ENCODE measurements around the gene SFTPA1. TPM values are rescaled to one million over a fixed set of nuclear protein-coding genes. Genes with fewer than 3 reads are reported as not detected.
"Not testable (repeated sequence)": the region's sequence is repeated elsewhere in the genome, so short reads cannot be mapped to it uniquely, and the experiment has no call there.

SFTPA1 gene
- total and polyA plus RNA-seq, 10 of the 15 experiments (the other 5 are each of a cell fraction or from before 2014, with no cell fraction given), result 3.7 TPM; not detected in 9

DNA sequence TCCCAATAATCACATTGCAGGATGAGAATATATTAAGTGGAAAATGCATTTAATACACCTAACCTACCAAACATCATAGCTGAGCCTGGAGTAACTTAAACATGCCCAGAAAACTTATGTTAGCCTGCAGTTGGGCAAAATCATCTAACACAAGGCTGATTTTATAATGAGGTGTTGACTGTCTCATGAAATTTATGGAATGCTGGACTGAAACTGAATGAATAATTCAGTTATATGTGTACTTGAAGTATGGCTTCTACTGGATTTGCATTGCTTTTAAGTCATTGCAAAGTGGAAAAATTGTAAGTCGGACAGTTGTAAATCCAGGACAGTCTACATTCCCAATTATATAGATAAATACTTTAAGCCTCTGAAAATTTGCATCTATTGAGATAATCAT, 5.4 kb downstream of the SFTPA1 start:
- in situ Hi-C loops (cut with MboI), result no loop called here
- intact Hi-C loops (cut with micrococcal nuclease; ENCODE audit: unreplicated experiment), result no loop called here
- Histone ChIP-seq H3K36me3 (ENCODE audit: control insufficient read depth in 2 of 2, insufficient read depth in 2 of 2, low read length in 1 of 2) (no peaks in the 10 kb centered on the region), H3K4me2 (ENCODE audit: control insufficient read depth, insufficient read depth) (no peak overlapping the region), H3K79me2 (ENCODE audit: control insufficient read depth, insufficient read depth, low read length) (no peaks in the 10 kb centered on the region), H3K4me3 (no peak overlapping the region), H3K27ac (ENCODE audit: control insufficient read depth, insufficient read depth) (no peak overlapping the region), H4K20me1 (ENCODE audit: control insufficient read depth, insufficient read depth) (no peaks in the 10 kb centered on the region), H3K9me3 (replicated peaks; ENCODE audit: control insufficient read depth, insufficient read depth, low read length) (no peaks in the 10 kb centered on the region), H3K27me3 (replicated peaks in 1 of 2; ENCODE audit: control insufficient read depth in 2 of 2, insufficient read depth in 2 of 2, low read length in 1 of 2) (peaks cover 0 to 2% of the 10 kb centered on the region in 2 experiments; a peak in 2 of 4 replicates), H2AFZ (ENCODE audit: control insufficient read depth, low read depth, low read length) (no peak overlapping the region), H3K4me1 (ENCODE audit: control insufficient read depth, insufficient read depth, low read length) (no peaks in the 10 kb centered on the region), H3K9ac (ENCODE audit: control insufficient read depth, insufficient read depth, low read length) (no peak overlapping the region)
- ATAC-seq, result no peak
- CTCF ChIA-PET, result no interaction called here
- no peak for TF ChIP-seq PAX5 (IDR thresholded peaks at IDR 0.05; ENCODE audit: borderline replicate concordance, low read depth, low read length)
- no peak for TF ChIP-seq BACH1 (IDR thresholded peaks at IDR 0.05; ENCODE audit: borderline replicate concordance)
- TF ChIP-seq EZH2 (IDR thresholded peaks at IDR 0.05; ENCODE audit: borderline replicate concordance, control insufficient read depth, low read depth, low read length), result no peak
- TF ChIP-seq TCF7 (IDR thresholded peaks at IDR 0.05; ENCODE audit: borderline replicate concordance), result no peak
- no peak for TF ChIP-seq STAT1 (conservative IDR thresholded peaks at IDR 0.05)
- no peak for TF ChIP-seq IKZF1 (conservative IDR thresholded peaks at IDR 0.05)
- no peak for TF ChIP-seq EP300 (IDR thresholded peaks at IDR 0.05; ENCODE audit: borderline replicate concordance in 1 of 2, control insufficient read depth in 1 of 2, low read depth in 2 of 2, low read length in 2 of 2)
- no peak for TF ChIP-seq KDM1A (IDR thresholded peaks at IDR 0.05; ENCODE audit: borderline replicate concordance)
- TF ChIP-seq, protein P1, sequence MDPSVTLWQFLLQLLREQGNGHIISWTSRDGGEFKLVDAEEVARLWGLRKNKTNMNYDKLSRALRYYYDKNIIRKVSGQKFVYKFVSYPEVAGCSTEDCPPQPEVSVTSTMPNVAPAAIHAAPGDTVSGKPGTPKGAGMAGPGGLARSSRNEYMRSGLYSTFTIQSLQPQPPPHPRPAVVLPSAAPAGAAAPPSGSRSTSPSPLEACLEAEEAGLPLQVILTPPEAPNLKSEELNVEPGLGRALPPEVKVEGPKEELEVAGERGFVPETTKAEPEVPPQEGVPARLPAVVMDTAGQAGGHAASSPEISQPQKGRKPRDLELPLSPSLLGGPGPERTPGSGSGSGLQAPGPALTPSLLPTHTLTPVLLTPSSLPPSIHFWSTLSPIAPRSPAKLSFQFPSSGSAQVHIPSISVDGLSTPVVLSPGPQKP (IDR thresholded peaks at IDR 0.05; ENCODE audit: low read depth, low read length), result no peak
- TF ChIP-seq TAF1 (IDR thresholded peaks at IDR 0.05; ENCODE audit: borderline replicate concordance, low read depth, low read length), result no peak
- no peak for TF ChIP-seq GATAD2B (conservative IDR thresholded peaks at IDR 0.05; ENCODE audit: low read depth)
- no peak for TF ChIP-seq EED (IDR thresholded peaks at IDR 0.05; ENCODE audit: low read depth)
- no peak for TF ChIP-seq RFX5 (IDR thresholded peaks at IDR 0.05; ENCODE audit: low read depth, low read length)
- TF ChIP-seq RCOR1 (conservative IDR thresholded peaks at IDR 0.05; ENCODE audit: low read depth, low read length), result no peak
- TF ChIP-seq SIX5 (IDR thresholded peaks at IDR 0.05; ENCODE audit: low read depth, low read length, severe bottlenecking), result no peak
- no peak for TF ChIP-seq CREB1 (IDR thresholded peaks at IDR 0.05; ENCODE audit: low read depth)
- no peak for TF ChIP-seq POLR2A (IDR thresholded peaks at IDR 0.05; ENCODE audit: low read depth, low read length)
- TF ChIP-seq JUND (IDR thresholded peaks at IDR 0.05; ENCODE audit: low read depth, low read length), result no peak
- no peak for TF ChIP-seq FOXM1 (IDR thresholded peaks at IDR 0.05; ENCODE audit: low read depth, low read length)
- RAD21 ChIA-PET (ENCODE audit: unreplicated experiment), result no interaction called here
- BruUV-seq (replicated peaks), result no TSS peak
- SMC1A ChIA-PET (ENCODE audit: uncharacterized antibody, unreplicated experiment), result no interaction called here
- POLR2A ChIA-PET, result no interaction called here
- 18% methylated on average over 1 of the region's 1 CpG for WGBS (ENCODE audit: insufficient coverage, insufficient replicate concordance, low lambda C conversion rate, missing lambda C conversion rate)
- DNase-seq (ENCODE audit: low read depth, low spot score), result no peak
- no peak for FAIRE-seq

DNA sequence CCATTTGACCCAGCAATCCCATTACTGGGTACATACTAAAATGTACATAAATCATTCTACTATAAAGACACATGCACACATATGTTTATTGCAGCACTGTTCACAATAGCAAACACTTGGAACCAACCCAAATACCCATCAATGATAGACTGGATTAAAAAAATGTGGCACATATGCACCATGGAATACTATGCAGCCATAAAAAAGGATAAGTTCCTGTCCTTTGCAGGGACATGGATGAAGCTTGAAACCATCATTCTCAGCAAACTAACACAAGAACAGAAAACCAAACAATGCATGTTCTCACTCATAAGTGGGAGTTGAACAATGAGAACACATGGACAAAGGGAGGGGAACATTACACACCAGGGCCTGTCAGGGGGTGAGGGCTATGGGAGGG, 12.9 kb downstream of the SFTPA1 start:
- RAD21 ChIA-PET (ENCODE audit: unreplicated experiment); H3K79me2 ChIP-seq (ENCODE audit: control insufficient read depth, insufficient read depth, low read length); H3K36me3 ChIP-seq (ENCODE audit: control insufficient read depth in 2 of 2, insufficient read depth in 2 of 2, low read length in 1 of 2); H2AFZ ChIP-seq (ENCODE audit: control insufficient read depth, low read depth, low read length); CTCF ChIA-PET; H3K9ac ChIP-seq (ENCODE audit: control insufficient read depth, insufficient read depth, low read length); H3K27ac ChIP-seq (ENCODE audit: control insufficient read depth, insufficient read depth); H3K4me1 ChIP-seq (ENCODE audit: control insufficient read depth, insufficient read depth, low read length); SMC1A ChIA-PET (ENCODE audit: uncharacterized antibody, unreplicated experiment); DNase-seq (ENCODE audit: low read depth, low spot score); FAIRE-seq; H3K9me3 ChIP-seq (replicated peaks; ENCODE audit: control insufficient read depth, insufficient read depth, low read length); ATAC-seq; intact Hi-C loops (cut with micrococcal nuclease; ENCODE audit: unreplicated experiment); H3K4me3 ChIP-seq; H3K4me2 ChIP-seq (ENCODE audit: control insufficient read depth, insufficient read depth); H4K20me1 ChIP-seq (ENCODE audit: control insufficient read depth, insufficient read depth); POLR2A ChIA-PET; BruUV-seq (replicated peaks); H3K27me3 ChIP-seq (replicated peaks in 1 of 2; ENCODE audit: control insufficient read depth in 2 of 2, insufficient read depth in 2 of 2, low read length in 1 of 2); in situ Hi-C loops (cut with MboI): not testable (repeated sequence)
